WI38 (cell line): ENCODE data around the gene GEN1.
A peak's percentile ranks its signal among the peaks of the same experiment; 100 is the strongest.

ENCODE experiments used
- H3K4me3 ChIP-seq: 2 replicates; pipeline ENCODE4 v1.5.1; 2011; ENCODE audit warnings: low read depth, mild to moderate bottlenecking, control low read depth, low read length
- CTCF ChIP-seq: IDR thresholded peaks from 2 replicates; pipeline ENCODE4 v1.5.1; 2012; ENCODE audit warnings: low read depth, mild to moderate bottlenecking, control low read depth, low read length

GEN1 gene

GRCh38 chr2:17827785-17828184 lies 73.8 kb downstream of the GEN1 start:
- TF ChIP-seq CTCF, result no peak
- no peak overlapping the region for H3K4me3 ChIP-seq

GRCh38 chr2:17830053-17831034 lies 76.4 kb downstream of the GEN1 start:
- peak; percentile 90 for TF ChIP-seq CTCF
- H3K4me3 ChIP-seq, result no peak overlapping the region

- no peak for TF ChIP-seq CTCF
- no peak overlapping the region for H3K4me3 ChIP-seq
Observed at GRCh38 chr2:17835516-17835915, 81.6 kb downstream of the GEN1 start.
